Breast epithelium (tissue), 3 donors: ENCODE measurements around the gene CERS3.

Source experiments
- POLR2A ChIP-seq: fragments of 450-650 bp; IDR thresholded peaks from one replicate; pipeline ENCODE4 v1.6.1; 2016; ENCODE audit warnings: antibody characterized with exemption, mild to moderate bottlenecking, moderate library complexity
- POLR2AphosphoS5 ChIP-seq, 3 donors: sonication (generic); formaldehyde crosslinking; IDR thresholded peaks; one replicate each; pipeline ENCODE4 v1.6.1; 2017; ENCODE audit warnings: antibody characterized with exemption in 3 of 3
- TF ChIP-seq, protein P1 (sequence below), 3 donors: fragments of 450-650 bp; IDR thresholded peaks; one replicate each; pipeline ENCODE4 v1.5.1; 2016 to 2017; ENCODE audit warnings: antibody characterized with exemption in 3 of 3, mild to moderate bottlenecking in 3 of 3, moderate library complexity in 3 of 3

DNA sequence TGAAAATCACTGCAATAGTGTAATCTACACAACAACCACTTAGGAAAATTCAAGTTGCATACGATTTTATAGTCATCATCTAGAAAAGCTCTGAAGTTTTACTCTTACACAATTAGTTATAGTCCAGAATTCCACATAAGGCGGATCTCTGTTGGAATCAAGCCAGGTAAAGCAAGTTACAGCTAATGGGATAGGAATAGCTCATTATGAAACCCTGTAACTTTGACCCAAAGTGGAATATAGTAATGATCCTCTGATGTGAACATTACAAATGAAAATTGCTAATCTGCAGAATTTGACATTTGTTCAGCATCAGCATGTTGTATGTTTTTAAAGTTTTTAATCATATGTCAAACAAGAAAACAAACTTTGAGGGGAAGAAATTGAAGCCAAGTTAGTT lies 4.4 kb downstream of the CERS3 start:
- TF ChIP-seq, protein P1, sequence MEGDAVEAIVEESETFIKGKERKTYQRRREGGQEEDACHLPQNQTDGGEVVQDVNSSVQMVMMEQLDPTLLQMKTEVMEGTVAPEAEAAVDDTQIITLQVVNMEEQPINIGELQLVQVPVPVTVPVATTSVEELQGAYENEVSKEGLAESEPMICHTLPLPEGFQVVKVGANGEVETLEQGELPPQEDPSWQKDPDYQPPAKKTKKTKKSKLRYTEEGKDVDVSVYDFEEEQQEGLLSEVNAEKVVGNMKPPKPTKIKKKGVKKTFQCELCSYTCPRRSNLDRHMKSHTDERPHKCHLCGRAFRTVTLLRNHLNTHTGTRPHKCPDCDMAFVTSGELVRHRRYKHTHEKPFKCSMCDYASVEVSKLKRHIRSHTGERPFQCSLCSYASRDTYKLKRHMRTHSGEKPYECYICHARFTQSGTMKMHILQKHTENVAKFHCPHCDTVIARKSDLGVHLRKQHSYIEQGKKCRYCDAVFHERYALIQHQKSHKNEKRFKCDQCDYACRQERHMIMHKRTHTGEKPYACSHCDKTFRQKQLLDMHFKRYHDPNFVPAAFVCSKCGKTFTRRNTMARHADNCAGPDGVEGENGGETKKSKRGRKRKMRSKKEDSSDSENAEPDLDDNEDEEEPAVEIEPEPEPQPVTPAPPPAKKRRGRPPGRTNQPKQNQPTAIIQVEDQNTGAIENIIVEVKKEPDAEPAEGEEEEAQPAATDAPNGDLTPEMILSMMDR (IDR thresholded peaks at IDR 0.05), result no peak
- no peak for TF ChIP-seq POLR2A
- no peak for TF ChIP-seq POLR2AphosphoS5 (IDR thresholded peaks at IDR 0.05)
